Daoy (cell line): ENCODE measurements around the gene TMEM143. TPM values are rescaled to one million over a fixed set of nuclear protein-coding genes. Genes with fewer than 3 reads are reported as not detected.
A peak's percentile ranks its signal among the peaks of the same experiment; 100 is the strongest.
"Not testable (repeated sequence)": the region's sequence is repeated elsewhere in the genome, so short reads cannot be mapped to it uniquely, and the experiment has no call there.

ENCODE experiments used
- DNase-seq: peaks from one replicate; pipeline ENCODE4 v3.0.0-alpha.2; 2015; ENCODE audit warnings: low read depth
- total RNA-seq: library from RNA; depleted of rRNA; stranded (reverse); fragments of >200 nt; shearing (Covaris generic); gene quantifications from 2 replicates; pipeline ENCODE4 v1.2.3, GENCODE V29; 2014; rRNA removed

The TMEM143 gene
- total RNA-seq, 1 experiment from 2014 or later, result 3.8 TPM

GRCh38 chr19:48296963-48297734 lies 66.6 kb downstream of the TMEM143 start:
- DNase-seq, result no peak

GRCh38 chr19:48295458-48295857 lies 68.3 kb downstream of the TMEM143 start:
- no peak for DNase-seq

- DNase-seq, result peak; percentile 95
Observed at GRCh38 chr19:48292798-48293197, 70.9 kb downstream of the TMEM143 start.

- DNase-seq, result not testable (repeated sequence)
Observed at GRCh38 chr19:48291489-48291815, 72.3 kb downstream of the TMEM143 start.

- peak; percentile 84 for DNase-seq
Observed at GRCh38 chr19:48290771-48291488, 72.8 kb downstream of the TMEM143 start.

- DNase-seq, result peak; percentile 71
Observed at GRCh38 chr19:48290401-48290770, 73.4 kb downstream of the TMEM143 start.

- DNase-seq, result no peak
Observed at GRCh38 chr19:48287748-48288147, 76.0 kb downstream of the TMEM143 start.

- no peak for DNase-seq
Observed at GRCh38 chr19:48284896-48285295, 78.8 kb downstream of the TMEM143 start.

GRCh38 chr19:48283908-48284307 lies 79.8 kb downstream of the TMEM143 start:
- no peak for DNase-seq

Other genes with a start within 250 kb of the TMEM143 start
- gene LIG1, start 193.6 kb downstream of the TMEM143 start, total RNA-seq, result 48.5 and 83.8 TPM in 2 replicates
- gene ZSWIM9, start 193.3 kb downstream of the TMEM143 start, total RNA-seq, result 0.86 and 3.0 TPM in 2 replicates
- gene CARD8, start 108.0 kb downstream of the TMEM143 start, total RNA-seq, result 13.2 and 14.2 TPM in 2 replicates
- 0.54 and 1.2 TPM in 2 replicates for gene ZNF114, start 93.9 kb downstream of the TMEM143 start, total RNA-seq
- 36.2 and 54.6 TPM in 2 replicates for gene EMP3, start 38.4 kb downstream of the TMEM143 start, total RNA-seq
- gene SYNGR4, start 427 bp upstream of the TMEM143 start, total RNA-seq, result not detected in 2 replicates
- gene KDELR1, start 27.6 kb upstream of the TMEM143 start, total RNA-seq, result 54.5 and 61.0 TPM in 2 replicates
- gene GRIN2D, start 29.7 kb upstream of the TMEM143 start, total RNA-seq, result 0.09 TPM in 1 of 2 replicates, not detected in the other
- 108 and 129 TPM in 2 replicates for gene GRWD1, start 82.0 kb upstream of the TMEM143 start, total RNA-seq
- gene KCNJ14, start 91.6 kb upstream of the TMEM143 start, total RNA-seq, result 1.8 and 3.8 TPM in 2 replicates
- gene CYTH2, start 105.4 kb upstream of the TMEM143 start, total RNA-seq, result 43.3 and 93.8 TPM in 2 replicates
- gene LMTK3, start 147.9 kb upstream of the TMEM143 start, total RNA-seq, result under 0.01 TPM in 1 of 2 replicates, not detected in the other
- gene SULT2B1, start 188.2 kb upstream of the TMEM143 start, total RNA-seq, result not detected in 2 replicates
- not detected in 2 replicates for gene SPACA4, start 242.8 kb upstream of the TMEM143 start, total RNA-seq